GM12878 (cell line): ENCODE measurements around the gene LRRN1. TPM values are rescaled to one million over a fixed set of nuclear protein-coding genes. Genes with fewer than 3 reads are reported as not detected.
"Not testable (repeated sequence)": the region's sequence is repeated elsewhere in the genome, so short reads cannot be mapped to it uniquely, and the experiment has no call there.

Experiments used
- ATAC-seq: fragments of 200-7000 bp; cut with Tn5 transposase; 3 replicates; pipeline ENCODE4 v1.9.1; 2020; ENCODE audit warnings: mild to moderate bottlenecking, moderate library complexity
- BruUV-seq: library from RNA; stranded (reverse); fragments of 400-500 nt; replicated peaks from 2 replicates; lab custom pipeline; 2021; lab: Mats Ljungman, UMichigan
- CTCF ChIA-PET: fragments of 300-600 bp; sonication (Branson Sonifier 250); formaldehyde crosslinking; extraction: SDS; loops from one replicate; lab custom pipeline; 2021; ENCODE audit warnings: inconsistent platforms; lab: Yijun Ruan, JAX
- POLR2A ChIA-PET: fragments of 350-600 bp; formaldehyde crosslinking; extraction: SDS; loops from one replicate; lab custom pipeline; 2021; ENCODE audit warnings: inconsistent platforms; lab: Charles Lee
- RAD21 ChIA-PET: fragments of 300-600 bp; sonication (Branson Sonifier 250); formaldehyde crosslinking; loops from one replicate; lab custom pipeline; 2023; ENCODE audit warnings: antibody characterized with exemption; ENCODE audit not compliant: unreplicated experiment; lab: Charles Lee
- SMC1A ChIA-PET: fragments of 300-600 bp; sonication (Branson Sonifier 250); formaldehyde crosslinking; loops from one replicate; lab custom pipeline; 2023; ENCODE audit not compliant: unreplicated experiment, uncharacterized antibody; lab: Charles Lee
- DNase-seq: peaks from one replicate; pipeline ENCODE4 v3.0.0-alpha.2; 2011; ENCODE audit warnings: low read depth, low spot score
- FAIRE-seq: peaks from 3 replicates; lab custom pipeline; 2011; peaks lifted over from hg19 to GRCh38; lab: Jason Lieb, UNC
- H2AFZ ChIP-seq: 2 replicates; pipeline ENCODE4 v1.6.0; 2011; ENCODE audit warnings: low read depth, low read length, control low read depth; ENCODE audit not compliant: control insufficient read depth
- H3K27ac ChIP-seq: 2 replicates; pipeline ENCODE4 v1.5.1; 2011; ENCODE audit warnings: control low read depth; ENCODE audit not compliant: control insufficient read depth, insufficient read depth
- H3K27me3 ChIP-seq, 2 experiments: replicated peaks in 1 of 2; 2 replicates each; pipeline versions ENCODE4 v1.6.0 to v1.6.1; 2011; ENCODE audit warnings: low read length in 1 of 2; ENCODE audit not compliant: control insufficient read depth in 2 of 2, insufficient read depth in 2 of 2
- H3K36me3 ChIP-seq, 2 experiments: 2 replicates each; pipeline ENCODE4 v1.5.1; 2011; ENCODE audit warnings: low read length in 1 of 2; ENCODE audit not compliant: control insufficient read depth in 2 of 2, insufficient read depth in 2 of 2
- H3K4me1 ChIP-seq: 2 replicates; pipeline ENCODE4 v1.6.1; 2011; ENCODE audit warnings: mild to moderate bottlenecking, low read length, moderate library complexity, mixed read lengths; ENCODE audit not compliant: control insufficient read depth, insufficient read depth
- H3K4me2 ChIP-seq: 2 replicates; pipeline ENCODE4 v1.6.0; 2011; ENCODE audit warnings: control low read depth; ENCODE audit not compliant: control insufficient read depth, insufficient read depth
- H3K4me3 ChIP-seq: fragments of 200-600 bp; sonication (generic); 2 replicates; pipeline ENCODE4 v1.5.1; 2016
- H3K79me2 ChIP-seq: 2 replicates; pipeline ENCODE4 v1.6.0; 2011; ENCODE audit warnings: low read length; ENCODE audit not compliant: control insufficient read depth, insufficient read depth
- H3K9ac ChIP-seq: 2 replicates; pipeline ENCODE4 v1.8.0; 2011; ENCODE audit warnings: low read length, control low read depth, mixed read lengths; ENCODE audit not compliant: control insufficient read depth, insufficient read depth
- H3K9me3 ChIP-seq: replicated peaks from 3 replicates; pipeline ENCODE4 v1.5.1; 2011; ENCODE audit warnings: mild to moderate bottlenecking, low read length; ENCODE audit not compliant: control insufficient read depth, insufficient read depth
- H4K20me1 ChIP-seq: 2 replicates; pipeline ENCODE4 v1.6.0; 2011; ENCODE audit not compliant: control insufficient read depth, insufficient read depth
- BCLAF1 ChIP-seq: fragments of 450-650 bp; IDR thresholded peaks from 2 replicates; pipeline ENCODE4 v1.6.1; 2017; ENCODE audit warnings: antibody characterized with exemption, mild to moderate bottlenecking, moderate library complexity
- CUX1 ChIP-seq: IDR thresholded peaks from 2 replicates; pipeline ENCODE4 v1.6.1; 2012; ENCODE audit warnings: improper control_type of control experiment, low read depth, low read length; ENCODE audit not compliant: insufficient replicate concordance
- HSF1 ChIP-seq: fragments of 150-350 bp; IDR thresholded peaks from 2 replicates; pipeline ENCODE4 v1.6.1; 2014; ENCODE audit warnings: mild to moderate bottlenecking, low read depth, low read length
- POU2F2 ChIP-seq: IDR thresholded peaks from 3 replicates; pipeline ENCODE4 v1.6.1; 2011; ENCODE audit warnings: low read depth, mild to moderate bottlenecking, low read length, borderline replicate concordance
- WGBS: methylation state at CpG from one replicate; pipeline ENCODE4 v1.1.6; 2016; ENCODE audit warnings: low lambda C conversion rate; ENCODE audit not compliant: insufficient replicate concordance, insufficient coverage; ENCODE audit errors: missing lambda C conversion rate; 5-methylcytosine and 5-hydroxymethylcytosine counted together
- in situ Hi-C: fragments of 300-500 bp; cut with MboI; formaldehyde crosslinking; loops from 9 replicates; pipeline ENCODE4 v1.14.3; 2018; ENCODE audit warnings: mixed read lengths
- intact Hi-C: fragments of 100-400 bp; cut with micrococcal nuclease; formaldehyde crosslinking; loops from one replicate; pipeline ENCODE4 v1.14.2; 2022; ENCODE audit not compliant: unreplicated experiment
- polyA plus RNA-seq, 11 experiments: library from polyadenylated mRNA; depleted of rRNA in 4 of 11; unstranded in 6 of 11; stranded (reverse) in 5 of 11; fragments of >200 nt; fragmentation: Nextera tagmentation in 4 of 11; fragmentation: Illumina TruSeq in 1 of 11; extraction: Ambion mirVana in 4 of 11; extraction: Trizol in 1 of 11; gene quantifications; 1 replicate in 1 of 11; 2 replicates in 10 of 11; pipeline versions ENCODE4 v1.2.1 to v1.2.3, GENCODE V29; 2011 to 2016; ENCODE audit warnings: inconsistent platforms in 2 of 11, missing spikeins in 2 of 11, low read depth in 1 of 11
- total RNA-seq, 4 experiments: library from RNA; depleted of rRNA in 3 of 4; stranded (reverse); fragments of >200 nt in 3 of 4; fragmentation: Illumina TruSeq in 1 of 4; extraction: Trizol in 1 of 4; gene quantifications; 2 replicates each; pipeline versions ENCODE4 v1.2.1 to v1.2.3, GENCODE V29; 2013 to 2021

Gene LRRN1
- total and polyA plus RNA-seq, 10 of the 15 experiments (the other 5 are each of a cell fraction or from before 2014, with no cell fraction given), result 0.01 to 0.04 TPM; not detected in 8

- TF ChIP-seq BCLAF1, result no peak
- TF ChIP-seq CUX1, result no peak
- TF ChIP-seq POU2F2, result no peak
- TF ChIP-seq HSF1, result no peak
Observed at GRCh38 chr3:3827111-3827510, 27.9 kb downstream of the LRRN1 start (continued).

GRCh38 chr3:3828417-3828816 lies 29.2 kb downstream of the LRRN1 start:
- FAIRE-seq, H4K20me1 ChIP-seq, SMC1A ChIA-PET, H2AFZ ChIP-seq, H3K4me3 ChIP-seq, ATAC-seq, in situ Hi-C loops, H3K27ac ChIP-seq, BruUV-seq, DNase-seq, CTCF ChIA-PET, H3K79me2 ChIP-seq, H3K4me2 ChIP-seq, POLR2A ChIA-PET, intact Hi-C loops, H3K9me3 ChIP-seq, H3K36me3 ChIP-seq, H3K27me3 ChIP-seq, H3K9ac ChIP-seq, RAD21 ChIA-PET, H3K4me1 ChIP-seq: not testable (repeated sequence)
- 14% methylated on average over 3 of the region's 3 CpGs for WGBS
